Measurements from ENCODE around the gene ANAPC13. TPM values are rescaled to one million over a fixed set of nuclear protein-coding genes. Genes with fewer than 3 reads are reported as not detected.

ANAPC13 gene
- total and polyA plus RNA-seq, 10 of the 15 experiments (the other 5 are each of a cell fraction or from before 2014, with no cell fraction given) = 34.9 to 139 (median 83.0) TPM

DNA sequence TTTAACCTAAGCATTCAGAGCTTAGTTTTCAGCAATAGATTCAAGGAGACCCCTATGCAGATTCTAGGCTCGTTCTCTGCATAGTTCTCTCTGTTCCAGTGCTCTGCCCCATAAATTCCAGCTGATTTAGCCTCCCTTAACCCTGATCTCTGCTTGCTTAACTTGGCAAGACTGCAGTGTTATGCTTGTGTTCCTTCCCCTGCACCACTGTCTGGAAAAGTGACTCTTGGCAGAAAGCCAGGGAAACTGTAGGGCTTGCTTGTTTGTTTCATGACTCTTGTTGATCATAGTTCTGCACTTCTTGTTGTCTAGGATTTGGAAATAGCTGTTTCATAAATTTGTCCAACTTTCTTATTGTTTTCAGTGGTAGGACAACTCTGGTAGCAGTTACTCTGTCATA is 40.1 kb downstream of the ANAPC13 start:
- Histone ChIP-seq H3K27ac (ENCODE audit: control insufficient read depth, insufficient read depth) (no peak overlapping the region), H3K9ac (ENCODE audit: control insufficient read depth, insufficient read depth, low read length) (no peak overlapping the region), H3K79me2 (ENCODE audit: control insufficient read depth, insufficient read depth, low read length) (no peaks in the 10 kb centered on the region), H3K9me3 (replicated peaks; ENCODE audit: control insufficient read depth, insufficient read depth, low read length) (no peaks in the 10 kb centered on the region), H3K27me3 (replicated peaks in 1 of 2; ENCODE audit: control insufficient read depth in 2 of 2, insufficient read depth in 2 of 2, low read length in 1 of 2) (no peaks in the 10 kb centered on the region), H3K4me2 (ENCODE audit: control insufficient read depth, insufficient read depth) (no peak overlapping the region), H4K20me1 (ENCODE audit: control insufficient read depth, insufficient read depth) (no peaks in the 10 kb centered on the region), H3K36me3 (ENCODE audit: control insufficient read depth in 2 of 2, insufficient read depth in 2 of 2, low read length in 1 of 2) (no peaks in the 10 kb centered on the region), H2AFZ (ENCODE audit: control insufficient read depth, low read depth, low read length) (no peak overlapping the region), H3K4me1 (ENCODE audit: control insufficient read depth, insufficient read depth, low read length) (no peaks in the 10 kb centered on the region), H3K4me3 (no peak overlapping the region)
- intact Hi-C loops (cut with micrococcal nuclease; ENCODE audit: unreplicated experiment) = no loop called here
- DNase-seq (ENCODE audit: low read depth, low spot score) (no peak), ATAC-seq (no peak), FAIRE-seq (no peak)
- 0% methylated on average over 1 of the region's 1 CpG for WGBS (ENCODE audit: insufficient coverage, insufficient replicate concordance, low lambda C conversion rate, missing lambda C conversion rate)
- ChIA-PET CTCF (interaction anchor here (1.9 to 2.3 kb wide), 2 partner anchors 9 to 28 kb away, joined by 6 to 8 read pairs; no protein-coding TSS in a partner anchor), RAD21 (ENCODE audit: unreplicated experiment) (no interaction called here), POLR2A (no interaction called here), SMC1A (ENCODE audit: uncharacterized antibody, unreplicated experiment) (interaction anchor here (0.9 to 1.5 kb wide), 2 partner anchors 14 to 28 kb away, joined by 3 to 6 read pairs; no protein-coding TSS in a partner anchor)
- in situ Hi-C loops (cut with MboI) = no loop called here
- no TSS peak for BruUV-seq (replicated peaks)
- TF ChIP-seq FOS (IDR thresholded peaks at IDR 0.05; ENCODE audit: borderline replicate concordance, extremely low read depth, insufficient read length) (no peak), LARP7 (IDR thresholded peaks at IDR 0.05) (no peak), ELK1 (IDR thresholded peaks at IDR 0.05; ENCODE audit: low read depth, low read length) (no peak), PAX8 (IDR thresholded peaks at IDR 0.05) (no peak), CREM (IDR thresholded peaks at IDR 0.05; ENCODE audit: low read depth) (no peak), NBN (IDR thresholded peaks at IDR 0.05) (no peak), SUZ12 (IDR thresholded peaks at IDR 0.05; ENCODE audit: unreplicated experiment) (no peak), WRNIP1 (IDR thresholded peaks at IDR 0.05; ENCODE audit: borderline replicate concordance, low read depth, low read length) (no peak), ZNF24 (IDR thresholded peaks at IDR 0.05) (no peak), PRDM15 (CRISPR knock-in tag; IDR thresholded peaks at IDR 0.05) (no peak), EP300 (IDR thresholded peaks at IDR 0.05; ENCODE audit: borderline replicate concordance in 1 of 2, control insufficient read depth in 1 of 2, low read depth in 2 of 2, low read length in 2 of 2) (no peak), POLR2AphosphoS5 (IDR thresholded peaks at IDR 0.05; ENCODE audit: low read length) (no peak)
- TF ChIP-seq, protein P1, sequence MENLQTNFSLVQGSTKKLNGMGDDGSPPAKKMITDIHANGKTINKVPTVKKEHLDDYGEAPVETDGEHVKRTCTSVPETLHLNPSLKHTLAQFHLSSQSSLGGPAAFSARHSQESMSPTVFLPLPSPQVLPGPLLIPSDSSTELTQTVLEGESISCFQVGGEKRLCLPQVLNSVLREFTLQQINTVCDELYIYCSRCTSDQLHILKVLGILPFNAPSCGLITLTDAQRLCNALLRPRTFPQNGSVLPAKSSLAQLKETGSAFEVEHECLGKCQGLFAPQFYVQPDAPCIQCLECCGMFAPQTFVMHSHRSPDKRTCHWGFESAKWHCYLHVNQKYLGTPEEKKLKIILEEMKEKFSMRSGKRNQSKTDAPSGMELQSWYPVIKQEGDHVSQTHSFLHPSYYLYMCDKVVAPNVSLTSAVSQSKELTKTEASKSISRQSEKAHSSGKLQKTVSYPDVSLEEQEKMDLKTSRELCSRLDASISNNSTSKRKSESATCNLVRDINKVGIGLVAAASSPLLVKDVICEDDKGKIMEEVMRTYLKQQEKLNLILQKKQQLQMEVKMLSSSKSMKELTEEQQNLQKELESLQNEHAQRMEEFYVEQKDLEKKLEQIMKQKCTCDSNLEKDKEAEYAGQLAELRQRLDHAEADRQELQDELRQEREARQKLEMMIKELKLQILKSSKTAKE (IDR thresholded peaks at IDR 0.05; ENCODE audit: low read depth, poor library complexity, severe bottlenecking) = no peak
- TF ChIP-seq, protein P2, sequence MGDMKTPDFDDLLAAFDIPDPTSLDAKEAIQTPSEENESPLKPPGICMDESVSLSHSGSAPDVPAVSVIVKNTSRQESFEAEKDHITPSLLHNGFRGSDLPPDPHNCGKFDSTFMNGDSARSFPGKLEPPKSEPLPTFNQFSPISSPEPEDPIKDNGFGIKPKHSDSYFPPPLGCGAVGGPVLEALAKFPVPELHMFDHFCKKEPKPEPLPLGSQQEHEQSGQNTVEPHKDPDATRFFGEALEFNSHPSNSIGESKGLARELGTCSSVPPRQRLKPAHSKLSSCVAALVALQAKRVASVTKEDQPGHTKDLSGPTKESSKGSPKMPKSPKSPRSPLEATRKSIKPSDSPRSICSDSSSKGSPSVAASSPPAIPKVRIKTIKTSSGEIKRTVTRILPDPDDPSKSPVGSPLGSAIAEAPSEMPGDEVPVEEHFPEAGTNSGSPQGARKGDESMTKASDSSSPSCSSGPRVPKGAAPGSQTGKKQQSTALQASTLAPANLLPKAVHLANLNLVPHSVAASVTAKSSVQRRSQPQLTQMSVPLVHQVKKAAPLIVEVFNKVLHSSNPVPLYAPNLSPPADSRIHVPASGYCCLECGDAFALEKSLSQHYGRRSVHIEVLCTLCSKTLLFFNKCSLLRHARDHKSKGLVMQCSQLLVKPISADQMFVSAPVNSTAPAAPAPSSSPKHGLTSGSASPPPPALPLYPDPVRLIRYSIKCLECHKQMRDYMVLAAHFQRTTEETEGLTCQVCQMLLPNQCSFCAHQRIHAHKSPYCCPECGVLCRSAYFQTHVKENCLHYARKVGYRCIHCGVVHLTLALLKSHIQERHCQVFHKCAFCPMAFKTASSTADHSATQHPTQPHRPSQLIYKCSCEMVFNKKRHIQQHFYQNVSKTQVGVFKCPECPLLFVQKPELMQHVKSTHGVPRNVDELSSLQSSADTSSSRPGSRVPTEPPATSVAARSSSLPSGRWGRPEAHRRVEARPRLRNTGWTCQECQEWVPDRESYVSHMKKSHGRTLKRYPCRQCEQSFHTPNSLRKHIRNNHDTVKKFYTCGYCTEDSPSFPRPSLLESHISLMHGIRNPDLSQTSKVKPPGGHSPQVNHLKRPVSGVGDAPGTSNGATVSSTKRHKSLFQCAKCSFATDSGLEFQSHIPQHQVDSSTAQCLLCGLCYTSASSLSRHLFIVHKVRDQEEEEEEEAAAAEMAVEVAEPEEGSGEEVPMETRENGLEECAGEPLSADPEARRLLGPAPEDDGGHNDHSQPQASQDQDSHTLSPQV (IDR thresholded peaks at IDR 0.05) = no peak
